GM06990 (cell line): ENCODE measurements around the gene MOSPD3.

Experiments
- DNase-seq: peaks from one replicate; pipeline ENCODE4 v3.0.0-alpha.2; 2011; ENCODE audit not compliant: insufficient read length; ENCODE audit errors: extremely low read depth
- H3K27me3 ChIP-seq: replicated peaks from 2 replicates; pipeline ENCODE4 v1.6.0; 2011; ENCODE audit warnings: low read length; ENCODE audit not compliant: control insufficient read depth, insufficient read depth
- H3K36me3 ChIP-seq: 2 replicates; pipeline ENCODE4 v1.5.1; 2011; ENCODE audit warnings: low read length; ENCODE audit not compliant: control insufficient read depth, insufficient read depth
- H3K4me3 ChIP-seq: replicated peaks from 2 replicates; pipeline ENCODE4 v1.5.1; 2011; ENCODE audit warnings: low read depth, mild to moderate bottlenecking, control low read depth, low read length
- TF ChIP-seq, protein P1 (sequence below): IDR thresholded peaks from 2 replicates; pipeline ENCODE4 v1.5.1; 2011; ENCODE audit warnings: low read length, control low read depth, mild to moderate bottlenecking, inconsistent platforms; ENCODE audit not compliant: insufficient read depth, poor library complexity, severe bottlenecking

MOSPD3 gene

GRCh38 chr7:100575206-100575631, 37.1 kb upstream of the MOSPD3 start:
- TF ChIP-seq, protein P1, sequence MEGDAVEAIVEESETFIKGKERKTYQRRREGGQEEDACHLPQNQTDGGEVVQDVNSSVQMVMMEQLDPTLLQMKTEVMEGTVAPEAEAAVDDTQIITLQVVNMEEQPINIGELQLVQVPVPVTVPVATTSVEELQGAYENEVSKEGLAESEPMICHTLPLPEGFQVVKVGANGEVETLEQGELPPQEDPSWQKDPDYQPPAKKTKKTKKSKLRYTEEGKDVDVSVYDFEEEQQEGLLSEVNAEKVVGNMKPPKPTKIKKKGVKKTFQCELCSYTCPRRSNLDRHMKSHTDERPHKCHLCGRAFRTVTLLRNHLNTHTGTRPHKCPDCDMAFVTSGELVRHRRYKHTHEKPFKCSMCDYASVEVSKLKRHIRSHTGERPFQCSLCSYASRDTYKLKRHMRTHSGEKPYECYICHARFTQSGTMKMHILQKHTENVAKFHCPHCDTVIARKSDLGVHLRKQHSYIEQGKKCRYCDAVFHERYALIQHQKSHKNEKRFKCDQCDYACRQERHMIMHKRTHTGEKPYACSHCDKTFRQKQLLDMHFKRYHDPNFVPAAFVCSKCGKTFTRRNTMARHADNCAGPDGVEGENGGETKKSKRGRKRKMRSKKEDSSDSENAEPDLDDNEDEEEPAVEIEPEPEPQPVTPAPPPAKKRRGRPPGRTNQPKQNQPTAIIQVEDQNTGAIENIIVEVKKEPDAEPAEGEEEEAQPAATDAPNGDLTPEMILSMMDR: no peak
- Histone ChIP-seq H3K27me3 (no peaks in the 10 kb centered on the region), H3K4me3 (no peak overlapping the region), H3K36me3 (peaks cover 37% of the 10 kb centered on the region)
- DNase-seq: no peak

DNA sequence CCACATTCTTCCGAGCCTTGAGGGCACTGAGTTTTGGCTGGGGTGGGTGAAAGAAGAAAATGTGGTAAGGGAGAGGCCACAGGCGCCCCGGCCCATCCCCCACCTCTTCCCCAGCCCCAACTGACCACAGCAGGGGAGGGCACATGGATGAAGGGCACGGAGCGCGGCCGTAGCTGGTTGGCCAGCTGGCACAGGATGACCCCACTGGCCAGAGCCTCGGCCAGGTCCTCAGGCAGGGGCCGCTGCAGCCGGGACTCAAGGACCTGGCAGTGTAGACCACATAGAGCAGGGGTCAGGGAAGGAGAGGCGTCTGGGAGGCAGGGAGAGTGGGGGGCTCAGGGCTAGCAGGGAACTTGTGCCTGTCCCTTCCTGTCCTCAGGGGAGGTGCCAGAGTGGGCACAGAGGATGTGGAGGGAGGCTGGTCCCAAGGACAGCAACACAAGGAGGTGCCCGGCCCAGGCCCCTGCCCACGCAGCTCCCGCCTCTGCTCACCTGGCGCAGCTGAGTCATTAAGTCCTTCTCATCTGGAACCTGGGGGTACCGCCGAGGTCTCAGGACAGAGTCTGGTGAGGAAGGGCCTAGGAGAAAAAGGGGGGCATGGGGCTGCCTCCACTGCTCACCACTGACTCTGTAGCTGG, 36.5 kb upstream of the MOSPD3 start:
- Histone ChIP-seq H3K27me3 (no peaks in the 10 kb centered on the region), H3K4me3 (no peak overlapping the region), H3K36me3 (peaks cover 39% of the 10 kb centered on the region)
- no peak for DNase-seq
- TF ChIP-seq, protein P1: no peak

- TF ChIP-seq, protein P1: no peak
- Histone ChIP-seq H3K36me3 (peaks cover 45% of the 10 kb centered on the region), H3K27me3 (no peaks in the 10 kb centered on the region), H3K4me3 (no peak overlapping the region)
- DNase-seq: no peak
These were observed 35.9 kb upstream of the MOSPD3 start for GRCh38 chr7:100576384-100576993.

GRCh38 chr7:100577103-100577502, 35.2 kb upstream of the MOSPD3 start:
- DNase-seq: no peak
- H3K4me3 ChIP-seq: no peak overlapping the region
- peaks cover 50% of the 10 kb centered on the region for H3K36me3 ChIP-seq
- no peaks in the 10 kb centered on the region for H3K27me3 ChIP-seq
- TF ChIP-seq, protein P1: no peak

- DNase-seq: no peak
- H3K27me3 ChIP-seq: no peaks in the 10 kb centered on the region
- peaks cover 50% of the 10 kb centered on the region for H3K36me3 ChIP-seq
- TF ChIP-seq, protein P1: no peak
- no peak overlapping the region for H3K4me3 ChIP-seq
These were observed 34.8 kb upstream of the MOSPD3 start for GRCh38 chr7:100577507-100577906.
